SKM-1 treated with dmso at 0.1 percent for 144 hours (cell line): ENCODE results near the gene DNAJC21.

Experiments
- DNase-seq: peaks from one replicate; lab custom pipeline; 2025; ENCODE audit not compliant: unreplicated experiment; lab: John Stamatoyannopoulos, UW

DNAJC21 gene

DNA sequence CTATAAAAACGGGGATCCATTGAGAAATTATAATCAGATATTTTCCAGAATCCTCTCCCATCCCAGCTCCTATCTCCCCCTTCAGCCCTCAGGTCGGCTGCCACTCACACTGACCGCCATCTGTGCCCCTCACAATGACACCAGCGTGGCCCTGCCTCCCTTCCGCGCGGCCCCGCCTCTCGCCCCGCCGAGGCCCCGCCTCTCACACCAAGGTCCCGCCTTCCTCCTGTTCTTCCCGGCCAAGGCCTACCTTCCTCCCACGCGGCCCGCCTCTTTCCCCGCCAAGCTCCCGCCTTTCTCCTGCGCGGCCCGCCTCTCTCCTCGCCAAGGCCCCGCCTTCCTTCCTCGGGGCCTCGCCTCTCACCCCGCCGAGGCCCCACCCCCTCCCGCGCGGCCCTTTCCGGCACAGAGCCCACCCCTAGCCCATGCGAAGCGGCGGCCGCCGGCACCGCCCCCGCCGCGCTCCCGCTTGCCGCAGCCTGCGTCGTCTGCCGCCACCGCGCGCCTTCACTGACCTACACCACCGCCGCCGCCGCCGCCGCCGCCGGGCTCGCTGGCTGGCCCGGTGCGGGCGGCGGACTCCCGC, at the start of gene DNAJC21:
Gene DNAJC21 (plus strand): TSS at position 426 of the 586 bp plus-strand sequence. CDS start 261 bp downstream, outside the sequence.
- peak; percentile 96 for DNase-seq

DNA sequence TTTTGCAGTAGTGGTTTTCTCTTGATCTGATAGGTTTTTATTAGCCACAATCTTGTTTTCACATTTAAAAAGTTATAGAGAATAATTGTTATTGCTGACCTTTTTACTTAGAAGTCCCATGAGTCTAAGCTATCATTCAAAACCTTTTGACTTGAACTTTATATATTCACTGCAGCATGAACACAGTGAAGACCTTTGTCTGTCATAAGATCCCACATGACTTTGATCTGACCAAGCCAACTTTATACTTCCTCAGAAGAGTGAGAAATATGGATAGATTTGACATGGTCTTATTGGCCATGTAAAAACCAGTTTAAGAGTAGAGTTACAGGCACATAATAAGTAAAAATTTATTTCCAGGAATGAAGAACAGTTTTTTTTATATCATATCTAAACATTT, 48.1 kb upstream of the DNAJC21 start:
- no peak for DNase-seq

DNA sequence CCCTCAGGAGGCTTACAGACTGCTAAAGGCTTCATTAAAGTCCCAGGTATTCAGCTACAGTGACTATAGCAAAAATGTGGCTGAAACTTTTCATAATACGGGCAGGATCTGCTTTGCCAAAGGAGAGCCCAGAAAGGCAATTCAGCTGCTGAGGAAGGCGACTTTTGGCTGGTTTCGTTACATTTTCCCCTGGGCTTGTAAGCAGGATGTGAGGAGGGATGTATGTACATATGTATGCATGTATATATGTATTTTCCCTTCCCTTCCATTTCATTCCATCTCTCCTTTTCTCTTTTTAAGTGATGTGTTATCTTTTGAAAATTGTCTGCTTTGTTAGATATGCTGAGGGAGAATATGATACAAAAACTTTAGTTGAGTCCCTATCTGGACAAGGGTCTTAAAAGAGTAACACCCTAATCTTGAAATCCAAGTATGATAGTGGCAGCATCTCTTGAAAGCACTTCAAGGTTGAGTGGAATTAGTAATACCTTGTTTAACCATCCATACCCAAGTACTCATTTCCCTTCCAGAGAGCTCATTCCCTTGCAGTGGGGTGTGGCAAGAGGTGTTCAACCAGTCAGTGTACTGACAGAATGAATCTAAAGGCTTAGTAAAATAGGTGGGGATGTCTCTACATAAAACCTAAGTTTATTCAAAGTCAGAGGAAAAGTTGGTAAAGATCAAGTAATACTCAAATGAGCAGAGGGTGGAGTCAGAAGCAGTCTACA, 42.8 kb upstream of the DNAJC21 start:
- no peak for DNase-seq

DNA sequence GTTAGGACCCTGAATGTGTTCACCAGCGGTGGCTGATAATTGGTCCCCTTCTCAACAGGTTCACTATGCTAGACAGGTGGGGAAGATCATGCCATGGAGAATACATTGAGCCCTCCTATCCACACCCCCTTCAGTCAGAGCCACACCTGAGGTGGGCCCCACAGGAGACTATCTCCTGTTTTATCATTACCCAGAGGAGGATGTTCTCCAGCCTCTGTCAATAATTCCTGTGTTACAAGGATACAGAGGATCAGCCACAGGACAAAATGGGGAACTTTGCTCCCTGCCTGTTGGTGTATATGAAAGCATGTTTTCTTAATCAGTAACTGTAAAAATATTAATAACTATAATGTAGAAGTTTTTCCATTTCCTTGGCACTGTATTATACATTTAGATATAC, 40.0 kb upstream of the DNAJC21 start:
- no peak for DNase-seq

DNA sequence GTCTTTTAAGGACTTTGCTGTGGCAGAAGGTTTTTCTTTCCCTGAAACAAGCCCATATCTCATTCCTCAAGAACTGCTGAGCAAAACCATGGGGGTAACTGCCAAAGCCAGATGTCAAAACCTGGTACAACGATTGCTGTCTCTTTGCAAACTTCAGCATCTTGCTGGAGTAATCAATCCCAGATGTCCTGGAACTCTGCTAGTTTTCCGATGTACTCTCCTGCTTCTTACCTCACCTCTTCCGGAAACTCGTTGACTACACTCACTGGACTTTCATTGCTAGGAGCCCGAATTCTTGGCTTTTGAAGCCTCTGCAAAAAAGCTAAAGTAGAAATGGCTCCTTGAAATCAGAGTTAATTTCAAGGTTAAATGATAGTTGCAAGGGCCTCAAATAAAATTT, 37.4 kb upstream of the DNAJC21 start:
- no peak for DNase-seq

DNA sequence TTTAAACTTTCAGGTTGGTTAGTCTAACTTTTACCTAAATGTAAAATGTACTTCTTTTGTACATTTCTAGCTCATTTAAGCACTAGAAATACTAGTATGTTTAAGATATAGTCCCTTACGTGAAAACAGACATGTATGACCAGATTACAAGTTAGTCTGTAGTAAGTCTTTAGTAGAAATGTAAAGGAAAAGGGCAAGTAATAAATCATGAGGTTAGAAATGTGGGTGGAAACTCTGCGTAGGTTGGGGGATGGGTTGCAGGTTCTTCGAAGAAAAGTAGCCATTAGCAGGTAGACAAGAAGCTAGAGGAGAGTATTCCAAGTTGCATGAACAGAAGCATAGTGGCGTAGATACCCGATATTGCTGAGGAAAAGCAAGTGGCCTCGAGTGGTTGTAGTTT, 36.9 kb upstream of the DNAJC21 start:
- DNase-seq, result no peak

DNA sequence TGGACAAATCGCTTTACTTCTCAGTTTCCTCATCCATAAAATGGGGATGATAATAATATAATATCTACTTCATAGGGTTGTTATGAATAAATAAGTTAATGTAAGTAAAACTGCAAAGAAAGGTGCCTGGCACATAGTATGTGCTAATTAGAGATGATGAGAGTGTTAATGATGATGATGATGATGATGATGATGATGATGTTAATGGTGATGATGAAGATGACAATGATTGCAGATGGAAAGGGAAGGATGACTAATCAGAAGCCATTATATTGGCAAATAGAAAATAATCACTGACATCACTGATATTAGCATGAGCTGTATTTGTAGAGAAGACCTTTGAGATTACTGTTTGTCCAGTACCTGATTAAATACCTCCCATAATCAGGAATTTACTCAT, 34.6 kb upstream of the DNAJC21 start:
- DNase-seq, result no peak

DNA sequence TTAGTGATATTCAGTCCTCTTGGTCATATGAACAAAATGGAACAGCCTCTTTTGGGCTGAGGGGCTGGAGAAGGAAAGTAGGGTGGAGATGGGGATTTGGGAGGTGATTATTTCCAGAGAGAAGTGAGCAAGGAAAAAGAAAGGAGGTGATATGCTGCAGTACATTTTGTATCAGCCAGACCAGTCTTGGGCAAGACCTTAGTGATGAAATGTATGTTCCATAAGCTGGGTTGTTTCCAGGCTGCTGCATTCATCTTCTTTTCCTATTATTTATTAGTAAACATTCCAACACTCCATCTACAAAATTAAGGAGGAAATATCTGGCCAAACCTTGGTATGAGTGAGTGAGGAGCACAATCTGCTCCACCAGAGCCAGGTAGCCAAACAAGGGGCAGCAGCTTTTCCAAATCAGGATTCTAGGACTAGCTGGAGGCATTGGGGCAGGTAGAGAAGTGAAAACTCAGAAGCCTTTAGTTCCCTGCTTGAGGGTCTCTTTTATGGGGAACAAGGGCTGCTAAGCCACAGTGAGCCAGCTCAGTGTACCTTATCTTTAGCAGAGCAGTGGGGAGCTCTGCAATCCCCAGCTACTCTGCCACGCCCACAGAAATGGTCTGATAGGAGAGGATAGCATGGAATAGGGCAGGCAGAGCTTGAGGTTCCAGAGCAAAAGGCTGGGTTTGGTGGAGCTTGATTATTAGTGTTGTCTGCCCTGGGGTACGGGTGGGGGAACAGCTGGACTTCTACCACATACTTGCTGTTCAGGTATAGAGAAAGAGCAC, 33.5 kb upstream of the DNAJC21 start:
- DNase-seq, result no peak

DNA sequence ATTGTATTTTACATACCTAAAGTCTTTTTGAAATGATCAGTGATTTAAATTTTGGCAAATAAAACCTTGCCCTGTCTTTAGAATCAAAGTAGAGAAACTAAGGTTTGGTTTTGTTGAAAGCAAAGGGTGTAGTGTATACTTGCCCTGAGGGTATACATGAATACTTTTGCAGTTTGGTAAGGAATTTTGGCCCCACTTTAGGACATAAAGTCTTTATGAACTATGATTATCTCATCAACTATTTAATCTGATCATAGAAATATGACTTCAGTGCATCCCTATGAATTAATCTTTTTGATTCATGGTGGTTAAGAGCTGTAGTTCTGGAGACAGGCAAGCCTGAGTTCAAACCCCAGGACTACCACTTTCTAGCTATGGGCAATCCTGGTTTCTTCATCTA, 31.7 kb upstream of the DNAJC21 start:
- no peak for DNase-seq

DNA sequence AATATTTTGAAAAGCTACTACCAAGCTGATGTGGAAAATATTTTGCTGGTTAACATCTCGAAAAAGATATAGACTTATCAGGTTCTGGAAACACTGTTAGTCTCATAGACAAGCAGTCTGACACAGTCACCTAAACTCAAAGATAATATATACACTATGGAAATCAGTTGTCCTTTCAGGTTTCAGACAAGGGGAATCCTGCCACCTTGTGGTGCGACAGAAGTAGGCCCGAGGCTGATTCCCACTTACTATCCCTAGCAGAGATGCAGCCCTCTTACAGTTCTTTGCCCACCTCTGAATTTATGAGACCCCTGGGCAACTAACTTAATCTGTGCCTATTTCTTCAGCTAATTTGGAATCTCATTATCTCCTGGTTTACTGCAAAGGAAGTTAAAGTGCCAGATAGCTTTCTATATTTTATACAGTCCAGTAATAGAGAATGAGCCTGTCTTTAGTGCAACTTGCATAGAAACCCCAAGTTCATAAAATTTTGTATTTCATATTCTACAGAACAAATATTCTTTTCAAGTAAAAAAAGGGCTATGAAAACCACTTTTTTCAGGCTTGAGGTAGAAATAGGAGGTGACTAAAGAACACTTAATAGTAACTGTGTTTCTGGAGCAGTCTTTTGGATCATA, 31.0 kb upstream of the DNAJC21 start:
- peak; percentile 39 for DNase-seq

DNA sequence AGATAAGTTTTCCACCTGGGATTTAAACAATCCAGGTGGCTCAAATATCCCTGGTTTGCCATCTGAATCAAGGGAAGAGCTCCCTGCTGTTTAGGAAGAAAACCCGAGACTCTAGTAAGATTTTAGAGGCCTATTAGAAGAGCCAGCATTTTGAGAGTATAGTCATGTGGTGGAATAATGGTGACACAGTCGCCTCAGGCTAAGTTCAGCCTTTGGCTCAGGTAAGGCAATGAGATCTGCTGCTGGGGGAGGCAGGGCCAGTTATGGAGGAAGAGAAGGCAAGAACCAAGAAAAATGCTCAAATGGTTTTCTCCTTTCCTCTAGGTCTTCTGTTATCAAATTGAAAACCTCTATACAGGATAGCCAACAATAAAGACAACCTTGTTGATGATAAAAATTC, 30.3 kb upstream of the DNAJC21 start:
- no peak for DNase-seq

DNA sequence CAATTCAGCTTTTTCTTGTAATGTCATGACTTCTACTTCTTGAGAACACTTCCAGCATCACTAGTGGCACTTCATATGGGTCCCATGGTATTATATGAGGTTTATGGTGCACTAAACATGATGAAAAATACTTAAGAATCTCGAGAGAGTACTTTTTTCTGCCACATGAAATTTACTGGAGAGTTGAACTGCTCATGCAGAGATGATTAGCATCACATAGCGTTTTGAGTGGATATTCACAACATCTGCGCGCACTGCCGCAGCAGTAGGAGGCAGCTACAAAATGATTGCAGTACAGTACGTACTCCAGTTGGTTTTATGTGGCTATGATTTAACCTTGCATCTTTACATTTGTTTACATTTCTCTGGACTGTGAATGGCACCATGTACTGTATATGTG, 28.7 kb upstream of the DNAJC21 start:
- DNase-seq, result no peak

DNA sequence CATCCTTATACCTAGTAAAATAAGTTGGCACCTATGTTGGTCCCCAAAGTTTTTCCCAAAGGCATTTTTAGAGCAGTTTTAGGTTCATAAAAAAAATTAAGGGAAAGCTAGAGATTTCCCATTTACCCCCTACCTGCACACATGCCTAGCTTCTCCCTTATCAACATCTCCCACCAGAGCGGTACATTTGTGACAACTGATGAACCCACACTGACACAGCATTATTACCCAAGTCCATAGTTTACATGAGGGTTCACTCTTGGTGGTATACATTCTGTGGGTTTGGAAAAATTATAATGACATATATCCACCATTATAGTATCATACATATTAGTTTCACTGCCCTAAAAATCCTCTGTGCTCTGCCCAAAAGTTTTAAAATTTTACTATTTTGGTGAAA, 26.1 kb upstream of the DNAJC21 start:
- DNase-seq, result no peak

DNA sequence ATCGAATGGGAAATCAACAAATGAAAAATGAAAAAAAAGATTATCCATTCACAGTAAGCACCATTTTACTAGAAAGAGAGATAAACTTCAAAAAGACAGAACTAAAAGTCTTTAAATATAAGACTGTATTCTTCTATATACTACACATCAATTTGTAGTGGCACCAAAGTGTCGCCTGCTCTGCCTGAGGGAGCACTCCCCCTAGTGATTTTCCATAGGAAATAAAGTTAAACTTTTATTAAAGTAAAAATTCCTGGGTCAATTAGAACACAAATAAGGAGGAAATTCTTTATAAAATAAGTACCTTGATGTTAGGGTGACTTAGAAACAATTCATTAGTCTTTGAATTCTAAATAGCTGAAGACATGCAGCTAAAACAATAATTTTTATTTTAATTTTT, 23.8 kb upstream of the DNAJC21 start:
- no peak for DNase-seq

DNA sequence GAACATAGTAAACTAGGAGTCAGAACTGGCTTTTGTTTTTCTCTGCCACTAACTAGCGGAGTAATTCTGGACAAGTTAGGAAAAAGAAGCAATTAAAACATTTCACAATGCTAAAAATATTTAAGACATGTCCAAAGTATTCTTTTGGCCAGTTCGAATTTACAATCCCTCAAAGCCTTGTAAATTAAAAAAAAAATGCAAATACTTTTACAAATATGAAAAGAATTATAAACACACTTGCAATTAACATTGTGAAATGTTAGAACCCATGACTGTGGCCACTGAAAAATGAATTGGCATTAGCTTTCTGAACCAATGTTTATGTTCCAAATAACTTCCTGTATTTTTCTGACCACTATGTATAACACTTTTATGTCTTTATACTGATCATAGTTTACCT, 16.3 kb upstream of the DNAJC21 start:
- DNase-seq, result no peak

DNA sequence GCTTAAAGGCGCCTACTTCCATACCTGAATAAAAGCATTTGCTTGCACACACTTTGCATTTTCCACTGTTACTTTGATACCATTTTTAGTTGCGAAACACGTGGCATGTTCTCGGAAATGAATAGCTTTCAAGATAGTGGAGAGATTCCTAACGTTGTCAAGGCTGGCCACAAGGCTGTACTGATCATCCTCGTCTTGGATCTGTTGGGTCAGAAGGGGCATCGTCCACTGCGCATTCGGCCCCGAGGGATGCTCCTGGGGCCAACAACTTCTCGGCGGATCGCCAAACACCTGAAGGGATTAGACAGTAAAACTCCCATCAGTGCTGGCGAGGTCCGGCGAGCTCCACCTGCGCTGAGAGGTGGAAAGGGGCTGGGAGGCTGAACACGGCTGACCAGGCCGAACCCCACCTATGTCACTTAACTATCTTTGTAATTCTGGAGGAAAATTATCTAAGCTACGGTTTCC, 14.7 kb upstream of the DNAJC21 start:
- DNase-seq, result no peak

DNA sequence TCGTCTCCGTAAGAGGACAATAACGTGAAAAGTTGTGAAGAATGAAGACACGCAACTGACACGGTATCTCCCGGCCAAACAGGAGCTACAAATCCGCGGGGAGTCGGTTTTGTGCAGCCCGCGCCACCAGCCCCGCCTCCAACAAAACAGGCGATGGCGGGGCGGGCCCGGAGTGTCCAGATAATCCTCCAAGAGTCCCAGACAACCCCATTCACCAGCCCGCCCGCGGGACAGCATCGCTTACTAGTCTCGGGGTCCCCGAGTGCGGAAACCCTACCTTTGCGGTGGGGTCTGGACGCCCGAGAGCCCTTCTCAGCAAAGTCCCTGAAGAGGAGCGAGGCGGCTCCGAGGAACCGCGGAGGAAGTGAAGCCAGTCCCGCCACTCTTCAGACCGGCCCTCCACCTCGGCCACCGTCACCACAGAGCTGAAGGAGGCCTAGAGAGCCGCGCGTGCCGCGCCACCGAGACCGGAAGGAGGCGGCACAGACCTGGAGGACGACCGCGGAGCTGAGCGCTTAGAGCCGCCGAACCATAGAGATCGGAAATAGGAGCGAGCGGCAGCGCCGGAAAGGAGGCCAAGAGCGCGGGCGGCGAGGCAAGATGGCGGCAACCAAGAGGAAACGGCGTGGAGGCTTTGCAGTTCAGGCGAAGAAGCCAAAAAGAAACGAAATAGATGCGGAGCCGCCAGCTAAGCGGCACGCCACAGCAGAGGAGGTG, 14.1 kb upstream of the DNAJC21 start, which contains the start of the genes BRIX1 and RAD1:
Gene BRIX1 (plus strand): TSS at position 573 of the 717 bp plus-strand sequence. CDS start 28 bp downstream, at position 601.
Gene RAD1 (minus strand): TSS at position 366 of the 717 bp plus-strand sequence. CDS start 612 bp downstream, outside the sequence.
- peak; percentile 95 for DNase-seq

DNA sequence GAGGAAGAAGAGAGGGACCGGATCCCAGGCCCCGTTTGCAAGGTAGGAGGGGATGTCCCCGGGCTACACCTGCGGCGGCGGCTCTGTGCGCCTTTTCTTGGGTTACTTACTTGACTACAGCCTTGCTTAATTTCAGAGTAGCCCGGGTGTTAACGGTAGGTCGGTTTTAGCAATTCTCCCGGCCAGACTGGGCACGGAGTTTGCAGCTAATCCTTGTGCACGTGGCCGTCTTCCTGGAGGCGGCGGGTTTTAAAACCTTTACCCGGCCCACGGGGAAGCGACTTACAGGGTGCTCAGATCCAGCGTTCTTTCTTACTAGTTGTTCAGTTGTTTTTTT, 13.5 kb upstream of the DNAJC21 start:
- no peak for DNase-seq

DNA sequence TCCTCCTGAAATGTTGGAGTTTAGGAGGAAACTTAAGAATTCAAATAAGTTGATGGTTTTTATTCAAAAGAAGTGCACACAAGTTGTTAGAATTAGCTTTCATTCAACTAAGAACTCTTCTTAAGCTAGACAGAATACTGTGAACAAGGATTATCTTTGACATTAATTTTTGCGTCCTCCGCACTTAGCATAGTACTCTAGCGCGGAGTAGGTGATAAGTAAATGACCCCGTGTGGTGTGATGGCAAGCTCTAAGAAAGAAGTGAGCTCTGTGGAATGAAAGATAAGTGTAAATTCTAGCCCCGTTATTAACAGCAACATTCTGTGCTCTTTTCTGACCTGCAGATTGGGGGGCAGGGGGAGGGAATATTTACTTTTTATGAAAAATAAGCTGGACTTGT, 12.8 kb upstream of the DNAJC21 start:
- DNase-seq, result no peak

DNA sequence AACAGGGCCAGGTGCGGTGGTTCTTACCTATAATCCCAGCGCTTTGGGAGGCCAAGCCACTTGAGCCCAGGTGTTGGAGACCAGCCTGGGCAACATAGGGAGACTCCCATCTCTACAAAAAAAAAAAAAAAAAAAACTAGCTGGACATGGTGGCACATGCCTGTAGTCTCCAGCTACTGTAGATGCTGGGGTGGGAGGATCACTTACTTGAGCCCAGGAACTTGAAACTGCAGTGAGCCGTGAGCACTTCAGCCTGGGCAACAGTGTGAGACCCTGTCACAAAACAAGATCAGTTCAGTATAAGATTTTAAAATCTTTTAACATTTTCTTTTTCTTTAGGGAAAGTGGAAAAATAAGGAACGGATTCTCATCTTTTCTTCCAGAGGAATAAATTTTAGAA, 11.3 kb upstream of the DNAJC21 start:
- no peak for DNase-seq

DNA sequence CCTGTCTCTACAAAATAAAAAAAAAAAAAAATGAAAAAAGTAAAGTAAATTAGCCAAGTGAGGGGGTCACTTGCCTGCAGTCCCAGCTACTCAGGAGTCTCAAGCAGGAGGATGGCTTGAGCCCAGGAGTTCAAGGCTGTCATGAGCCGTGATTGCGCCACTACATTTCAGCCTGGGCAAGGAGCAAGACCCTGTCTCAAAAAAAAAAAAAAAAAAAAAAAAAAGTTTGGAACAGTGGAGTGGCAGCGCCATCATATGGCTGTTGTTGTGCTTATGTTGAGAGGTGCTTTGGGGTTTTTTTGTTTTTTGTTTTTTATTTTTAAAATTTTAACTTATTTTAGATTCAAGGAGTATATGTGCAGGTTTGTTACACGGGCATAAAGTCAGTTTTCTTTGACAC, 10.3 kb upstream of the DNAJC21 start:
- DNase-seq, result no peak
